Thoracic aorta (tissue), 2 donors: ENCODE results near the gene MAD1L1. TPM values are rescaled to one million over a fixed set of nuclear protein-coding genes. Genes with fewer than 3 reads are reported as not detected.
"Not testable (repeated sequence)": the region's sequence is repeated elsewhere in the genome, so short reads cannot be mapped to it uniquely, and the experiment has no call there.

Experiments used
- ATAC-seq: fragments of 150-250 bp; one replicate; pipeline ENCODE4 v1.8.0; 2017; ENCODE audit warnings: low read depth; ENCODE audit not compliant: insufficient number of reproducible peaks, low FRiP score
- DNase-seq: peaks from one replicate; pipeline ENCODE4 v3.0.0-alpha.2; 2020; ENCODE audit warnings: low spot score
- H3K27ac ChIP-seq, 2 donors: fragments of 200-600 bp; sonication (generic); 1 replicate in 1 of 2; 2 replicates in 1 of 2; pipeline ENCODE4 v1.5.1; 2016; ENCODE audit warnings: mild to moderate bottlenecking in 2 of 2, moderate library complexity in 2 of 2
- H3K27me3 ChIP-seq: fragments of 200-600 bp; sonication (generic); replicated peaks from 2 replicates; pipeline ENCODE4 v1.6.0; 2016; ENCODE audit warnings: mild to moderate bottlenecking; ENCODE audit not compliant: insufficient read depth
- H3K36me3 ChIP-seq: fragments of 200-600 bp; sonication (generic); one replicate; pipeline ENCODE4 v1.5.1; 2016
- H3K4me1 ChIP-seq, 2 donors: fragments of 200-600 bp; sonication (generic); 1 replicate in 1 of 2; 2 replicates in 1 of 2; pipeline versions ENCODE4 v1.5.1 to v1.6.0; 2016; ENCODE audit warnings: low read depth in 2 of 2, mild to moderate bottlenecking in 1 of 2; ENCODE audit not compliant: control insufficient read depth in 1 of 2
- H3K4me3 ChIP-seq: fragments of 200-600 bp; sonication (generic); 2 replicates; pipeline ENCODE4 v1.5.1; 2016; ENCODE audit warnings: mild to moderate bottlenecking
- H3K9me3 ChIP-seq: fragments of 200-600 bp; sonication (generic); 2 replicates; pipeline ENCODE4 v1.5.1; 2016
- total RNA-seq, 2 donors: library from RNA; depleted of rRNA; stranded (reverse); fragments of >200 nt; gene quantifications; one replicate each; pipeline versions ENCODE4 v1.1.0 to v1.2.3, GENCODE V29; 2016
- TF ChIP-seq, protein P1 (sequence below): fragments of 200-600 bp; sonication (generic); IDR thresholded peaks from one replicate; pipeline ENCODE4 v1.5.1; 2019; ENCODE audit warnings: antibody characterized with exemption

Gene MAD1L1
- total RNA-seq, 2 donors from 2014 or later, result 27.4 to 41.3 TPM

DNA sequence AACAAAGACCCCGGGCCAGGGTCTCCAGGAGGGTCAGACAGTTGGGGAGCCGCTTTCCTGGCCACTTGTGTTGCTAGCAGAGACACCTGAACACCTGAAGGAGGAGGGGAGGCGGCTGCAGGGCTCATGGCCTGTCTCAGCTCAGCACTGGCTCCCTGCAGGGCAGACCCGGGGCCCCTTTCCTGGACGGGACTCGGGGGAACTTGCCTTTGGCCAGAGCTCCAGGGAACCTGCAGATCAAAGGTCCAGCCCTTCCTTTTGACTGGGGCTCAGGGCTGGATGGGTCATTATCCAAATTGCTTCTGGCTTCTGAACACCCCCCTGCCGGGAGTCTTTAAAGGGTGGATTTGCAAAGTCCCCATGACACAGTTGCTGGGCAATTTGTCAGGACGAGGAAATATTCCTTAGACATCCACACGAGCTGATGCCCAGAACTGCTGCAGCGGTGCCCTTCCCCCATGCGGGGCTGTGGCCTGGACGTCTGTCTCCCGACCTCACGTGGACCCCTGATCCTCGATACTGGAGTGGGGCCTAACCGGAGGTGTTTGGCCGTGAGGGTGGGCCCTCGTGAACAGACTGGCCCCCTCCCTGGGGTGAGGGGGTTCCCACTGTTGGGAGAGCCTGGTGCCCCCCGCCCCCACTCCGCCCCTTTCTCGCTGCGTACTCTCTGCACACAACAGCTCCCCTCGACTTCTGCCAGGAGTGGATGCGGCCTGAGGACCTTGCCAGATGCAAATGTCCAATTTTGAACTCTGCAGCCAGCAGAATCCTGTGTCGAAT lies 368.4 kb downstream of the MAD1L1 start:
- ATAC-seq, result no peak

DNA sequence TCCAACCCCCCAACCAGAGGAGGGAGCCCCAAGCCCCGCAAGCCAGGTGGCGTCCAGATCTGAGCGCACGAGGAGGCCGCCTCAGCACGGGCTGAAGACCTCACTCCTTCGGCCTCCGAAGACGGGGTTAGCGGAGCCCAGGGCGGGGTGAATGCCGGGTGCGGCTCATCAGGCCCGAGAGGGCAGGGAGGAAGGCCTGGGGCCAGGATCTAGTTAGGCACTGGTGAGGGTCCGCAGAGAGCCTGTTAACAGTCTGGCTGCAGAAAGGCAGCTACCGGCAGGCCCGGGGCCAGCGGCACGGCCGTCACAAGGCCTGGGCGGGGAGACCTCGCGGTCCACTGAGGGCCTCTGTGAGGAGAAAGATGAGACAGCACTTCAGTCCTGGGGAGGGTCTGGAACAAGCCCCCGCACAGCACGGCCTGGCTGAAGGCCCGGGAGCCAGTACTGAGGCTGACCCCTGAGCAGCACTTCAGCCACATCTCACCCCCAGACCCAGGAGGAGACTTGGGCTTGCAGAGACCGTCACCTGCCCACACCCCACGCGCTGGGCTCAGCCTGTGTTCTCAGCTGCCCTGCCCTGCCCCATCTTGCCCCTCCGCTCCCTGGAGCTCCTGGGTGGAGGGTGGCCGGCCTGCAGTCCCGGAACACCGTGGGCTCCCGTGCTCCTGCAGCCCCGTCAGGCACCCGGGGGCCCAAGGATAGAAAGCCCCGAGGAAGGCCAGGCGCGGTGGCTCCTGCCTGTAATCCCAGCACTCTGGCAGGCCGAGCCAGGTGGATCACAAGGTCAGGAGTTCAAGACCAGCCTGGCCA lies 369.4 kb downstream of the MAD1L1 start:
- Histone ChIP-seq H3K36me3 (no peaks in the 10 kb centered on the region), H3K27me3 (no peaks in the 10 kb centered on the region), H3K4me1 (no peaks in the 10 kb centered on the region), H3K27ac (no peak overlapping the region), H3K4me3 (no peak overlapping the region), H3K9me3 (no peaks in the 10 kb centered on the region)
- TF ChIP-seq, protein P1, sequence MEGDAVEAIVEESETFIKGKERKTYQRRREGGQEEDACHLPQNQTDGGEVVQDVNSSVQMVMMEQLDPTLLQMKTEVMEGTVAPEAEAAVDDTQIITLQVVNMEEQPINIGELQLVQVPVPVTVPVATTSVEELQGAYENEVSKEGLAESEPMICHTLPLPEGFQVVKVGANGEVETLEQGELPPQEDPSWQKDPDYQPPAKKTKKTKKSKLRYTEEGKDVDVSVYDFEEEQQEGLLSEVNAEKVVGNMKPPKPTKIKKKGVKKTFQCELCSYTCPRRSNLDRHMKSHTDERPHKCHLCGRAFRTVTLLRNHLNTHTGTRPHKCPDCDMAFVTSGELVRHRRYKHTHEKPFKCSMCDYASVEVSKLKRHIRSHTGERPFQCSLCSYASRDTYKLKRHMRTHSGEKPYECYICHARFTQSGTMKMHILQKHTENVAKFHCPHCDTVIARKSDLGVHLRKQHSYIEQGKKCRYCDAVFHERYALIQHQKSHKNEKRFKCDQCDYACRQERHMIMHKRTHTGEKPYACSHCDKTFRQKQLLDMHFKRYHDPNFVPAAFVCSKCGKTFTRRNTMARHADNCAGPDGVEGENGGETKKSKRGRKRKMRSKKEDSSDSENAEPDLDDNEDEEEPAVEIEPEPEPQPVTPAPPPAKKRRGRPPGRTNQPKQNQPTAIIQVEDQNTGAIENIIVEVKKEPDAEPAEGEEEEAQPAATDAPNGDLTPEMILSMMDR, result no peak
- ATAC-seq, result no peak
- DNase-seq, result no peak

More for the DNA sequence above, 368.4 kb downstream of the MAD1L1 start:
- Histone ChIP-seq H3K4me3 (no peak overlapping the region), H3K4me1 (no peaks in the 10 kb centered on the region), H3K9me3 (no peaks in the 10 kb centered on the region), H3K27me3 (no peaks in the 10 kb centered on the region), H3K36me3 (no peaks in the 10 kb centered on the region), H3K27ac (no peak overlapping the region)
- DNase-seq, result no peak
- TF ChIP-seq, protein P1, result no peak

DNA sequence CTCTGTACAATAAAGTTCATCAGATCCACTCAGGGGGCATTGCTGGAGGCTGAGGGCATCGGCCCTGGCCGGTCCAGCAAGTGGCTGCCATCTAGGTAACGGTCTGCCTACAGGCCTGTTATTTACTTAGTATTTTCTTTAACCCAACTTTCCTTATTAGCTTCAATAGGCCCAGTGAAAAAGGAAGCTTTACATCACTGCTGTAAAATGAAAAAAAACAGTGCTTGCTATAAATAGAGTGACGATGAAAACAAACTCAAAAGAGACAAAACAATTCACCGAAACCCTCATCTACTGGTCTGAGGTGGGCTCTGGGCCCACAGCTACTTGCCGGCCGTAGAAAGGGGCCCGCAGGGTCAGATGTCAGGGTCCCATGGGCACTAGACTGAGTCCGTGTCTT lies 370.2 kb downstream of the MAD1L1 start:
- H3K27ac ChIP-seq, result no peak overlapping the region
- no peaks in the 10 kb centered on the region for H3K4me1 ChIP-seq
- no peak overlapping the region for H3K4me3 ChIP-seq
- H3K36me3 ChIP-seq, result no peaks in the 10 kb centered on the region
- ATAC-seq, result no peak
- TF ChIP-seq, protein P1, result no peak
- H3K9me3 ChIP-seq, result no peaks in the 10 kb centered on the region
- DNase-seq, result no peak
- no peaks in the 10 kb centered on the region for H3K27me3 ChIP-seq

DNA sequence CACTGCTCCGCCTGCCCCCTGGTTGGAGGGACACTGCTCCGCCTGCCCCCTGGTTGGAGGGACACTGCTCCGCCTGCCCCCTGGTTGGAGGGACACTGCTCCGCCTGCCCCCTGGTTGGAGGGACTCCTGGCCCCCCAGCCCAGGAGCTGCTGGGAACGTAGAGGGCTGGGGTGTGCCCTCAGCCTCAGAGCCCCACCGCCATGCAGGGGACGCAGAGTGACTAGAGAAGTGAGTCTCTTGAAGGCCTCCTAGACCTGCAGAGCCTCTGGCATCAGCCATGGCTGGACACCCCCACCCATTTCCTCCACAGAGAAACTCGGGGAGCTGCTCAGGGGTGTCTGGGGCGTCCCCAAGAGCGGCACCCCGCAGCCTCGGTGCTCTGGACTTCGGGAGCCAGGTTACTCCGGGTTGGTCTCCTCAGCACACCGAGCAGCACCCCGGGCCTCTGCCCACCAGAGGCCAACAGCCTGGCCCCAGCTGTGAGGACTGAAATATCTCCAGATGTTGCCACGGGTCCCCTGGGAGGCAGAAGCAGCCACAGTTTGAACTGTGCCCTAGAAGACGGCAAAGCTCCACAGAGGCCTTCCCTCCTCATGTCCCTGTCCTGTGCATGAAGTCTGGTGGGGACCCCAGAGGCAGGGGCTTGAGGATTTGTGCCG lies 370.8 kb downstream of the MAD1L1 start:
- TF ChIP-seq, protein P1, result no peak
- no peaks in the 10 kb centered on the region for H3K9me3 ChIP-seq
- H3K27ac ChIP-seq, result no peak overlapping the region
- ATAC-seq, result no peak
- H3K4me3 ChIP-seq, result no peak overlapping the region
- H3K36me3 ChIP-seq, result no peaks in the 10 kb centered on the region
- no peak for DNase-seq
- H3K27me3 ChIP-seq, result no peaks in the 10 kb centered on the region
- no peaks in the 10 kb centered on the region for H3K4me1 ChIP-seq

DNA sequence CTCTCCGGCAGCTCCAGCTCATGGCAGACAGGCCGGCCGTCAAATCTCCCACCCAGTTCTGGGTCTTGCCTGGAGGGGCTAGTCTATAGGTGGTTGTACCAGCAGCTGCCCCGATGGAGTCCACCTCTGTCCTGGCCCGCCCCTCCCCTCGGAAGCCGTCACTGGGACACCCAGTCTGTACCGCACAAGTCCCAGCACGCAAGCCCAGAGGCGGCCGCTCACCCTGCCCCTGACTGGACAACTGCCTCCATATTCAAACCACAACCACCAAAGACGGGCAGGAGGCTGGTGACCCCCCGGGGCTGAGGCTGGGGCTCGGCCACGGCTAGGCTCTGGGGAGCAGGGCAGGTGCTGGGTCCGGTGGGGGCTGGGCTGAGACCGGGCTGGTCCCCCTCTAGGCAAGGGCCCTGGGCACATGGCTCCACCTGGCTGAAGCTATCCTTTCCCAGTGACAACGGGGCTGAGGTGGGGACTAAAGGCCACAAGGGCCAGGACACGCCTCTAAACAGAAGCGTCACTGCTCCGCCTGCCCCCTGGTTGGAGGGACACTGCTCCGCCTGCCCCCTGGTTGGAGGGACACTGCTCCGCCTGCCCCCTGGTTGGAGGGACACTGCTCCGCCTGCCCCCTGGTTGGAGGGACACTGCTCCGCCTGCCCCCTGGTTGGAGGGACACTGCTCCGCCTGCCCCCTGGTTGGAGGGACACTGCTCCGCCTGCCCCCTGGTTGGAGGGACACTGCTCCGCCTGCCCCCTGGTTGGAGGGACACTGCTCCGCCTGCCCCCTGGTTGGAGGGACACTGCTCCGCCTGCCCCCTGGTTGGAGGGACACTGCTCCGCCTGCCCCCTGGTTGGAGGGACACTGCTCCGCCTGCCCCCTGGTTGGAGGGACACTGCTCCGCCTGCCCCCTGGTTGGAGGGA lies 371.6 kb downstream of the MAD1L1 start:
- not testable (repeated sequence) for ATAC-seq, H3K27me3 ChIP-seq, H3K36me3 ChIP-seq, H3K4me1 ChIP-seq, H3K9me3 ChIP-seq, H3K4me3 ChIP-seq, DNase-seq, H3K27ac ChIP-seq
